Peyer's patch (tissue), 4 donors: ENCODE results near the gene DUSP19. TPM values are rescaled to one million over a fixed set of nuclear protein-coding genes. Genes with fewer than 3 reads are reported as not detected.

ENCODE experiments used
- DNase-seq, 3 donors: peaks; one replicate each; pipeline ENCODE4 v3.0.0-alpha.2; 2017 to 2019
- H3K27ac ChIP-seq, 4 donors: fragments of 200-600 bp; sonication (generic); one replicate each; pipeline ENCODE4 v1.5.1; 2016 to 2019
- H3K27me3 ChIP-seq, 2 donors: fragments of 200-600 bp; sonication (generic); one replicate each; pipeline ENCODE4 v1.5.1; 2019
- H3K36me3 ChIP-seq, 3 donors: fragments of 200-600 bp; sonication (generic); one replicate each; pipeline ENCODE4 v1.5.1; 2016 to 2019
- H3K4me1 ChIP-seq, 4 donors: fragments of 200-600 bp; sonication (generic); one replicate each; pipeline ENCODE4 v1.5.1; 2016 to 2019
- H3K4me3 ChIP-seq, 4 donors: fragments of 200-600 bp; sonication (generic); 1 replicate in 3 of 4; 2 replicates in 1 of 4; pipeline ENCODE4 v1.5.1; 2016 to 2019; ENCODE audit warnings: mild to moderate bottlenecking in 1 of 4
- H3K9me3 ChIP-seq, 4 donors: fragments of 200-600 bp; sonication (generic); one replicate each; pipeline ENCODE4 v1.5.1; 2016 to 2019; ENCODE audit warnings: mild to moderate bottlenecking in 1 of 4
- POLR2A ChIP-seq, 2 donors: fragments of 450-650 bp; IDR thresholded peaks; one replicate each; pipeline ENCODE4 v1.5.1; 2017; ENCODE audit warnings: antibody characterized with exemption in 2 of 2, mild to moderate bottlenecking in 2 of 2, moderate library complexity in 2 of 2
- total RNA-seq, 4 donors: library from RNA; depleted of rRNA; stranded (reverse); fragments of >200 nt; gene quantifications; one replicate each; pipeline ENCODE4 v1.1.0, GENCODE V29; 2016
- TF ChIP-seq, protein P1 (sequence below), 6 experiments: fragments of 450-650 bp in 4 of 6; fragments of 200-600 bp in 2 of 6; sonication (generic) in 1 of 6; IDR thresholded peaks; one replicate each; pipeline ENCODE4 v1.5.1; 2017 to 2019; ENCODE audit warnings: antibody characterized with exemption in 6 of 6, mild to moderate bottlenecking in 3 of 6, moderate library complexity in 1 of 6

DUSP19 gene
- total RNA-seq, 4 donors from 2014 or later = 0.28 to 2.5 (median 1.7) TPM

DNA sequence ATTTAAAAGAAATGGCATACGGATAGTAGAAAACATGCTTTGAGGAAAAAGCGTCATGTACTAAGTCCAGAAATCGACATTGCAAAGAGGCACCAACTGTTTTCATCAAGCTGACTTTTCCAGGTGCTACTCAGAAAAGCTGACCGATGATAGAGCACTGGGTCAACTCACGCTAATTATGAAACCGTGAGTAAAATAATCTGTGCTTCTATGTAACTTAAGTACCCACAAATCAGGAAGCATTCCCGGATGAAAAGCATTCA, 45.3 kb downstream of the DUSP19 start:
- no peaks in the 10 kb centered on the region for H3K9me3 ChIP-seq
- peak overlapping the region; percentile 54 to 86 (median 68) for H3K4me3 ChIP-seq
- no peak for DNase-seq
- peak overlapping the region; percentile 77 to 87 (median 82) for H3K27ac ChIP-seq
- H3K36me3 ChIP-seq = no peaks in the 10 kb centered on the region
- TF ChIP-seq, protein P1, sequence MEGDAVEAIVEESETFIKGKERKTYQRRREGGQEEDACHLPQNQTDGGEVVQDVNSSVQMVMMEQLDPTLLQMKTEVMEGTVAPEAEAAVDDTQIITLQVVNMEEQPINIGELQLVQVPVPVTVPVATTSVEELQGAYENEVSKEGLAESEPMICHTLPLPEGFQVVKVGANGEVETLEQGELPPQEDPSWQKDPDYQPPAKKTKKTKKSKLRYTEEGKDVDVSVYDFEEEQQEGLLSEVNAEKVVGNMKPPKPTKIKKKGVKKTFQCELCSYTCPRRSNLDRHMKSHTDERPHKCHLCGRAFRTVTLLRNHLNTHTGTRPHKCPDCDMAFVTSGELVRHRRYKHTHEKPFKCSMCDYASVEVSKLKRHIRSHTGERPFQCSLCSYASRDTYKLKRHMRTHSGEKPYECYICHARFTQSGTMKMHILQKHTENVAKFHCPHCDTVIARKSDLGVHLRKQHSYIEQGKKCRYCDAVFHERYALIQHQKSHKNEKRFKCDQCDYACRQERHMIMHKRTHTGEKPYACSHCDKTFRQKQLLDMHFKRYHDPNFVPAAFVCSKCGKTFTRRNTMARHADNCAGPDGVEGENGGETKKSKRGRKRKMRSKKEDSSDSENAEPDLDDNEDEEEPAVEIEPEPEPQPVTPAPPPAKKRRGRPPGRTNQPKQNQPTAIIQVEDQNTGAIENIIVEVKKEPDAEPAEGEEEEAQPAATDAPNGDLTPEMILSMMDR (IDR thresholded peaks at IDR 0.05) = no peak
- no peak for TF ChIP-seq POLR2A (IDR thresholded peaks at IDR 0.05)
- no peaks in the 10 kb centered on the region for H3K27me3 ChIP-seq
- peaks cover 0 to 15% (median 0%) of the 10 kb centered on the region in 4 donors for H3K4me1 ChIP-seq

DNA sequence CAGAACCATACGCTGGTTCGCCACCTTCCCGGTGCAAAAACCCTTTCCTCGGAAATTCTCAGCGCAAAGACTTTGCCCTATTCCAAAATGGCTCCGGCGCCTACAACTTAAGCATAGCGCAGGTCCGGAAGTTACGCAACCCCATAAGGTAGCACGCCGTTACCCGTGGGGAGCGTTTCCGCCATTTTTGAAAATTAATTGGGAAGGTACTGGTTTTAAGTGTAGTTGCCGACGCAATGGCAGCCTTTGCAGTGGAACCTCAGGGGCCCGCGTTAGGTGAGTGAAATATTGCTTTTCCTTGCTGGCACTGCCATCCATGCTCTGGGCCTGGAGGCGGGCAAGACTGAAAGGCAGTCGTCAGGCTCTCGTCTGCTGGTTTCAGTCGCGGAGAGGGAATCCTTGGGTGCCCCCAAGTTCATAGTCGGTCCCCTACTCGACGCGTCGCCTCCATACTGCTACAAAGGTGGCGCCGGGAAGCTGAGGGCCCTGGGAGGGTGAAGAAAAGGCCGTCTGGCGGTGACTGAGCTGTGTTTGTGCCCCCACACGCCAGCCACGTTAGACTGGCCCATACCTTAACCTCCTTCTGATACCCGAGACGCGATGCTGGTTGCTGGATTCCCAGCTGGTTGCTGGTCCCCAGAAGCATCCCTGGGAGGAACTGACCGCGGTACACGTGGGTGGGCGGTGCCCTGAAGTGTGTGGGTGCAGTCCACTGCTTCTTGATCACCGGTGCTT, 45.8 kb downstream of the DUSP19 start, which contains the start of gene NUP35:
Gene NUP35 (plus strand): TSS at position 222 of the 735 bp plus-strand sequence. CDS start 15 bp downstream, at position 237.
- peak; percentile 77 to 94 (median 82) for DNase-seq
- peaks cover 0 to 15% (median 0%) of the 10 kb centered on the region in 4 donors for H3K4me1 ChIP-seq
- H3K36me3 ChIP-seq = no peaks in the 10 kb centered on the region
- TF ChIP-seq, protein P1 (IDR thresholded peaks at IDR 0.05) = no peak
- TF ChIP-seq POLR2A (IDR thresholded peaks at IDR 0.05) = no peak
- peak within 1 kb of the TSS; percentile 77 to 87 (median 82) for H3K27ac ChIP-seq
- H3K4me3 ChIP-seq = peak within 1 kb of the TSS; percentile 54 to 86 (median 68)
- H3K27me3 ChIP-seq = no peaks in the 10 kb centered on the region
- no peaks in the 10 kb centered on the region for H3K9me3 ChIP-seq

DNA sequence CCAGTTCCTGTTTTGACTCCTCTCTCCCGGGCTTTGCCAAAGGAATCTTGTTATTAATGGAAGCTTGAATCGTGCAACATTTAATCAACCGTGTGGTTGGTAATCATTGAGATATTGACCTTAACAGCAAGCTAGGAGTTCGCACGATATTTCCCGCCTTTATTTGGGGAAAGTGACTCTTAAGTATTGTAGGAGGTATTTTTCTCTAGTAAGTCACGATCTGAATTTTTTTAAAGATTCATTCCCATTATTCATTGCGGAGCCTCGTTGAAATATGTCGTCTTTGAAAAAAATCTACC, 46.4 kb downstream of the DUSP19 start:
- H3K36me3 ChIP-seq = no peaks in the 10 kb centered on the region
- H3K4me1 ChIP-seq = peaks cover 0 to 15% (median 0%) of the 10 kb centered on the region in 4 donors
- H3K27ac ChIP-seq = peak overlapping the region; percentile 77 to 87 (median 82)
- H3K4me3 ChIP-seq = peak overlapping the region; percentile 54 to 86 (median 68)
- H3K9me3 ChIP-seq = no peaks in the 10 kb centered on the region
- DNase-seq = no peak
- TF ChIP-seq, protein P1 (IDR thresholded peaks at IDR 0.05) = no peak
- TF ChIP-seq POLR2A (IDR thresholded peaks at IDR 0.05) = no peak
- H3K27me3 ChIP-seq = no peaks in the 10 kb centered on the region

DNA sequence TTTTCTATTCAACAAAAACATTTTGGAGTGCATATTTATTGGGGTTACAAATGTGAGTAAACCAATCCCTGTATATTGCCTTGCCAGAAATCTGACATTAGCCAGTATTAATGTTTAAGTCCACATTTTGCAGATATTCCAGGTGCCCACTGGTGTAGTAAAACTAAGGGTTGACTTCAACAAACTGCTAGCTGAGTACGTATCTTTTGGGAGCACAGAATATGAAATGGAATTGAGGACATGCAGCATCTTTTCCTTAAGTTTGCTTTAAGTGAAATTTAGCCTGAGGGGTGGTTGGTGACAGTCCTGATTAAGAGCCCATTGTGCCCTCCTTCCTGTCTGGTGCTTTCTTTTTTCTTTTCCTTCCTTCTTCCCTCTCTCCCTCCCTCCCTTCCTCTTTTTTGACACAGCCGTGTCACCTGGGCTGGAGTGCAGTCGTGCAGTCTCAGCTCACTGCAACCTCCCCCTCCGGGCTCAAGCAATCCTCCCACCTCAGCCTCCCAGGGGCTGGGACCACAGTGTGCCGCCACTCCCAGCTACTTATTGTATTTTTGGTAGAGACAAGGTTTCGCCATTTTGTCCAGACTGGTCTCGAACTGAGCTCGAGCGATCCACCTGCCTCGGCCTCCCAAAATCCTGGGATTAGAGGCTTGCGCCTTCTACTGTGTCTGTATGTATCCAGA, 47.3 kb downstream of the DUSP19 start:
- Histone ChIP-seq H3K27ac (no peak overlapping the region), H3K27me3 (no peaks in the 10 kb centered on the region), H3K4me3 (peak overlapping the region in 1 of 4 donors; percentile 63), H3K36me3 (no peaks in the 10 kb centered on the region), H3K4me1 (peaks cover 0 to 15% (median 0%) of the 10 kb centered on the region in 4 donors), H3K9me3 (no peaks in the 10 kb centered on the region)
- DNase-seq = no peak
- TF ChIP-seq, protein P1 (IDR thresholded peaks at IDR 0.05) = no peak
- TF ChIP-seq POLR2A (IDR thresholded peaks at IDR 0.05) = no peak

DNA sequence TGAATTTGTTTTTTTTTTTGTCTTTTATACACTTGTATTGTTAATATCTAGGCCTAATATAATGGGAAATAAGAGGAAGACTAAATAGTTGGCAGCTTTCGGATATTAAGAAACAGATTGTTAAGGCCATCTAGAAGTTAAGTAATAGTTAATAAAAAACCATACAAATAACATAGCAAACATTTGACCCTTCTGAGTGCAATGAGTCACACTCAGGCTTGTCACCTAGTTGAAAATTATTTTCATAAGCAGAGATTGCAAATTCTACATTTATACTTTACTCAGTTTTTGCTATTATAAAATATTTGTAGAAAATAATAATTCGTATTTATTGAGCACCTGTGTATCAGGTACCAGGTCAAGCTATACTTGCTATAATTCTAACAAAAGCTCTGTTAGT, 48.1 kb downstream of the DUSP19 start:
- no peak for TF ChIP-seq POLR2A (IDR thresholded peaks at IDR 0.05)
- TF ChIP-seq, protein P1 (IDR thresholded peaks at IDR 0.05) = no peak
- H3K27ac ChIP-seq = no peak overlapping the region
- no peak overlapping the region for H3K4me3 ChIP-seq
- peaks cover 0 to 4% (median 0%) of the 10 kb centered on the region in 3 donors for H3K36me3 ChIP-seq
- H3K4me1 ChIP-seq = peaks cover 0 to 15% (median 0%) of the 10 kb centered on the region in 4 donors
- H3K27me3 ChIP-seq = no peaks in the 10 kb centered on the region
- DNase-seq = no peak
- H3K9me3 ChIP-seq = no peaks in the 10 kb centered on the region
